ENCODE data around the gene PIRT.

Gene PIRT

DNA sequence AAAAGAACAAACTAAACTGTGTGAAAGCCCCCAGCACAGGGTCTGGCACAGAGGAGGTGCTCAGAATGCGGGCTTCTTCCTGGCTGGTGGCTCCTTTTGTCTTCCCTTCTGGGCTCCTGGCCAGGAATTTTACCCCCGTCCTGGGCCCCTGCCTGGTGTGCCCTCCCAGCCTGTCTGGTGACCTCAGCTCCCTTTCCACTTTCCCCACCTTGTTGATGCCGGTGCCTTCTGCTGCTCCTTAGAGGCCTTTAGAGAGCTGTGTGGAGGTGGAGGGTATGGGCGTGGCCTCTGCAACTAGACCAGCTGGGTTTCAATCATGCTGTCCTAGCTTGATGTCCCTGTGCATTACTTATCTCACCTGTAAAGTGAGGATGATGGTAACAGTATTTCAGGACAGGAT, 16.8 kb downstream of the PIRT start:
- no peak for DNase-seq (ENCODE audit: low spot score)

DNA sequence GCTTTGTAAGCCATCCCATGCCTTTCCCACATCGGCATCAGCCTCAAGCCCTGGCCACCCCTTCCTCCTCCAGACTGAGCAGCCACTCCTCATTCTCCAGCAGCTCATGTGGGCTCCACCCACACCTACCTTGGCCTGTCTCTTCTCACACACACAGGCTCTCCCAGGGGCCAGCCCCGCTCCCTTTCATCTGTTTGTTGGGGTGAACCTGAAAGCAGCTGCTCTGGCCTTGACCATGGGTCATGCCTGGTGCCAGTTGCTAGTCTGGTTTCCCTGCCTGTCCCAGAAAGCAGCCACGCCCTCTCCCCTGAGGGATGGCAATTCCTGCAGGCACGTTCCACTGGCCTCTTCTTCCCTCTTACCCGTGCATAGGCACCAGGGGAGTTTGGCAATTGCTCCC, 22.6 kb downstream of the PIRT start:
- DNase-seq (ENCODE audit: low spot score) = no peak

DNA sequence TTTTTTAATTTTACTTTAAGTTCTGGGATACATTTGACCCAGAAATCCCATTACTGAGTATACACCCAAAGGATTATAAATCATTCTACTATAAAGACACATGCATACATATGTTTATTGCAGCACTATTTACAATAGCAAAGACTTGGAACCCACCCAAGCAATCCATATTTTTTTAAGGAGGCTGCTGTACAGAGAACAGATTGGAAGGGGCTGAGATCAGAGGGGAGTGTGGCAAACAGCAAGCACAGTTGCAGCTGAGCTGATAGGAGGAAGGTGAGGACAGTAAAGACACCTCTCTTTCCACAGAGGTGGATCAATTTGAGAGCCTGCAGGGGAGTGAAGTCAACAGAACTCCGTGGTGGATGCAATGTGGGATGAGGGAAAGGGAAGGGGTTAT, 23.8 kb downstream of the PIRT start:
- DNase-seq (ENCODE audit: low spot score) = no peak

DNA sequence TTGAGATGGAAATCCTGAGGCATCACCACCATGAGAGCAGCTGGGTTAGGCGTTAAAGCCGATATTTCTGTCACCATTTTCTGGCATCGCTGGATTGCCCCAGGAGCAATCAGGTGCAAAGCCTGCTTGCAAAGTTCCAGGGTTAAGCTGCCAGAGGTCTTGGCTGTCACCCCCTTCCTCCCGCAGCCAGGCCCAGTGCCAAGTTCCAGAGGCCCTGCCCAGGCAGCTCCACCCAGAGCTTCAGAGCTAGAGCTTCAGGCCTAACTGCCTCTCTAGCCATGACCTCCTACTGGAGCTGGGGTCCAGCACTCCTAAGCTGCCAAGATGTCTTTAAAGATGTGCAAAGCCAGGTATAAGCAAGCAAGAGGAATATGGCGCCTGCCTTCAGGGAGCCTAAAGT, 25.2 kb downstream of the PIRT start:
- no peak for DNase-seq (ENCODE audit: low spot score)

DNA sequence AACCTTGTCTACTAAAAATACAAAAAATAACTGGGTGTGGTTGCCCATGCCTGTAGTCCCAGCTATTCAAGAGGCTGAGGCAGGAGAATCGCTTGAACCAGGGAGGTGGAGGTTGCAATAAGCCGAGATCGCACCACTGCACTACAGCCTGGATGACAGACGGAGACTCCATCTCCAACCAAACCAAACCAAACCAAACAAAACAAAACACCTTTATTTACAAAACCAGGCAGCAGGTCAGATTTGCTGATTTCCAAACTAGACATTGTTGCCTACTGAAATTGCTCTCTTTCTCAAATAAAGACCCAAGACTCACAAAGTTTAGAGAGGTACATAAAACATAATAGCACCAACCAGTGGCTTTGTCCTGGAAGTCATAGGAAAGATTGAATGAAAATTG, 28.3 kb downstream of the PIRT start:
- no peak for DNase-seq (ENCODE audit: low spot score)

DNA sequence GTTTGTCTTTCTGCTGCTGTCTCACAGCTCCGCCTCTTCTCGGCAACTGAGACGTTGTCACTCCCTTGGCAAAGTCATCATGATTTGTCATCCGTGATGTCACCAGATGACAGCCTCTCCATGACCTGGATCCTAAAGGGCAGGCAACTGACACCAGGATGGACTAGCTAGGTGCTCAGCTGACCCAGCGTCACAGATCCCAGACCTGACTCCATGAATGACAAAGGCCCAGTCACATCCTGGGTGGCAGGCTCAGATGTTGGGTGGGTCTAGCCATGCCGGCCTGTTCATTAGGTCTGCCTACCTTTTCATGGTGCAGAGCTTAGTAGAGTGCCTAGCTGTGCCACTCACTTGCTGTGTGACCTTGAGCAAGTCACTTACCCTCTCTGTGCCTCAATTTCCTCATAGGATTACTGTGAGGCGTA, 30.2 kb downstream of the PIRT start:
- no peak for DNase-seq (ENCODE audit: low spot score)

DNA sequence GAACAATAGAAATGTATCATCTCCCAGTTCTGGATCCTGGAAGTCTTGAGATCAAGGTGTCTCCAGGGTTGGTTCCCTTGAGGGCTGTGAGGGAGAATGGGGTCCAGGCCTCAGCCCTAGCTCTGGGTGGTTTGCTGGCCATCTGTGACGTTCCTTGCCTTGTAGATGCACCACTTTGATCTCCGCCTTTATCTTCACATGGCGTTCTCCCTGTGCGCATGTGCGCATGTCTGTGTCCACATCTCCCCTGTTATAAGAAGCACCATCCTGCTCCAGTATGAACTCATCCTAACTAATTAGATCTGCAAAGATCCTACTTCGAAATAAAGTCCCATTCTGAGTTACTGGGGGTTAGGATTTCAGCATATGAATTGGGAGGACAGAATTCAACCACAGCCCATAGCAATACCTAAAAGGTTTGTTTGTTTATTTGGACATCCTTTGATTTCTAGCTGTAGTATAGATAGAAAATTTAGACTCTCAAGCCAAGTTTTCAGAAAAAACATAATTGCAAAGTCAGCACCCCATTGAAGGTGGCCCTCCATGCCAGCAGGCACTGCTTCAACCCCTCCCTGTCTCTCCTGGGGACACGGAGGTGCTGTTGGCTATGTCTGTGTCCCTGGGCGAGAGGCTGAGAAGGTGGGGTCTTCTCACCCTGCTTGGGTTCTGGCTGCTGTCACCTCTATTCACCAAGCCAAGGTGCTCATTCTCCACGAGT, 31.2 kb downstream of the PIRT start:
- DNase-seq (ENCODE audit: low spot score) = no peak

DNA sequence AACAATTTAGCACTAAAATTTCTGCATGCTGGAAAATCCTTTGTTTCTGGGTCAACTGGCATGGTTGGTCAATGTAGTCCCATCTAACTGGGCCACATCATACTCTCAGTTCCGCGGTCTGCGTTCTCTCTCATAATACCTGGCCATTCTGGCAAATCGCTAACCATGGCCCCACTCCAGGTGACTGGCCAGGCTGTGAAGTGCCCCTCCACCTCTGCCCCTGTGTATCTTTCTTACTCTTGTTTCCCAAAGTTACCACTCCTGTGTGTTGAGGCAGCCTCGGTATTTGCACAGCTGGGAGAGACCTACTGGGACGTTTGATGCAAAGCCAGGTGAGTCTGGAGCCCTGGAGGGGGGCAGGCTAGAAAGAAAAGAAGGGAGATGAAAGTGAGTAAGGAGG, 32.0 kb downstream of the PIRT start:
- DNase-seq (ENCODE audit: low spot score) = no peak

DNA sequence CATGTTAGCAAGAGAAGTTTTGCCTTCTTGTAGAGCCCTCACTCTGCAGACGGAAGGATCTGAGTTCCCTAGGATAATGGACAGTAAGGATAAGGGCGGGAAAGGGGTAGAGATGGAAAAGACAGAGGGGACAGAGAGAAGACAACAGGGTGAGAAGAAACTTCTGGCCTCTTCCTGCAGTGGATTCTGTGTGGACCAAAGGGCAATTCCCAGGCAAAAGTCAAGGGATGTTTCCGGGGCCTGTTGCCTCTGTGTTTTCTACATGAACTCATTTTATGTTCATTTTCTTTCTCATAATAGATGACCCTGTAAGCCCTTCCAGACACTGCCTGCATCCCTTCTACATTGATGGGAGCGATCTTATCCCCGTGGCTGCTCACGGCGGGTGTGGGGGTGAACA, 33.3 kb downstream of the PIRT start:
- DNase-seq (ENCODE audit: low spot score) = no peak

DNA sequence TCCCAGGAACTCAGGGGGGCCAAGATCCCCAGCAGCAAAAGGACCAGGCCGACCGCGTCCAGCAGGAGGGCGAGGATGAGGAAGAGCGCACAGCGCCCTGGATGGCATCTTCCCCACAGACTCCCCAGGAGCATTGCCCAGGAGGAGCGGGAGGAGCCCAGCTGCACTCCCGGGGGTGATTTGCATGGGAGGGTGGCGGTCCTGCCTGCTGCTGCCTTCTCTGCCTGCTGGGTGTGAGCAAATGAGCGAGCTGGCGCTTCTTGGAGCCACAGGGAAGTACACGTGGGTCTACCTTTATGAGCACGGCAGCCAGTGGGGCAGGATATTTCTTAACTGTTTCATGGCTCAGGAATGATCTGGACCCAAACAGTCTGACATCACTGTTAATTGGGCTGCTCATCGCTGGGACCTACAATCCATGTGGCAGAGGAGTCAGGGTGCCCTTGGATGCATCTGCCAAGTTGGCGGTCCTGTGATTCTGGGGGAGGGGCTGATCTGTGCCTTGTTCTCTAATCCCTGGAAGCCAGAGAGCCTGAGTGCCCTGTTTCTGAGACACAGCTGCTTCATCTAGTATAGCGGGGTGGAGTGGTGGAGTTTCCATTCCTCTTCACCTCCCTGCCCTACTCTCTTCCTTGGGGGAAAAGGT, 33.9 kb downstream of the PIRT start, which contains the start of gene TMEM238L:
Gene TMEM238L (minus strand): TSS at position 270 of the 646 bp plus-strand sequence. CDS start 136 bp downstream, at position 134.
- no peak for DNase-seq (ENCODE audit: low spot score)

DNA sequence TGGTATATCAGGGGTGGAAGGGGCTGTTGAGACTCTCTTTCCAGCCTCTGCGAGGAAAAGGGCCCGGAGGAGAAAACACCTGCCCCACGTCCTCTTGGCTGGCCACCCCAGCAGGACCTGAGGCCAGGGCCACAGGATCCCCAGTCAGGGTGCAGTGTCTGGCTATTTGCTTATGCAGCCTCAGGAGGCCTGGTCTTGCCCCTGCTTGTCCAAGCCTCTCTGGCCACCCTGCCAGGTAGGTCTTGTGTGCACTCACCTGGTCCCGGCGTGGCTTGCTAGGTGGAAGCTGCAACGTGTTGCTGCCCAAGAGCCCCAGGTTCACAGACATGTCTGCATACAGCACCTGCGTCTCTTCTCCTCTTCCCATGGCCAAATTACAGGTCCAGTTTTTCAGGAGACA, 34.5 kb downstream of the PIRT start:
- DNase-seq (ENCODE audit: low spot score) = no peak

DNA sequence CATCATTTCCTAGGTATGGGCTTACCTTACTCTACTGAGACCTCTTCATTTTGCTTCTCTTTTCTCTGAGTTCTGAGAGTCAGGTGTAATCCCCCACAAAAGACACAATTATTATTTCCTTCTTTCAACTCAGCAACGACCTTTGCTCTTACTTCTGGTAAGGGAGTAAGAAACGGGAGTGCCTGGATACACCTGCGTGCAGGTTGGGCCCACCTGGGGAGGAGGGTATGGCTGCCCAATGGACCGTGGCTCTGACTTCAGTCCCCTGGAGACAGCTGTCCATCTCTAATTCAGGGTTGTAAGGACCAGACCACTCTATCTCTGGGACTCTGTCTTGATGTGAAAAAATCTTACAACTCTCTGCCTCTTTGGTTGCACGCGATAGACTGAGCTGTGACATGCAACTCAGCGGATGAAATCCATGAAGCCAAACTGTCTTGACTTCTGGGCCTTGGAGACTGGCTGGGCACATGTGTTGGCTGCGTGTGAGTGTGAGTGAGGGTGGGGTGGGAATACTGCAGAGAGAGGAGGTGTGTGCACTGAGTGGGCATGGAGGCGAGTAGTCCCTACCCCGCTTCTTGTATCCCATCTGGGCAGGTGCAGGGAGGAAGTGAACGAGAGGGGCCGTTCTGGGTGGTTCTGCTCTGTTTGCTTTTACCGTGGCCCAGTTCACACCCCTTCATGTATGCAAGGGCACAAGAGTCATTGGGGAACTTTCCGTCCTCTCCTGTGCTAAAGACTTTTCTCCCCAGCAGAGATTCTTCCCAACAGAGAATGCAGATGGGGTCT, 35.2 kb downstream of the PIRT start:
- DNase-seq (ENCODE audit: low spot score) = no peak

DNA sequence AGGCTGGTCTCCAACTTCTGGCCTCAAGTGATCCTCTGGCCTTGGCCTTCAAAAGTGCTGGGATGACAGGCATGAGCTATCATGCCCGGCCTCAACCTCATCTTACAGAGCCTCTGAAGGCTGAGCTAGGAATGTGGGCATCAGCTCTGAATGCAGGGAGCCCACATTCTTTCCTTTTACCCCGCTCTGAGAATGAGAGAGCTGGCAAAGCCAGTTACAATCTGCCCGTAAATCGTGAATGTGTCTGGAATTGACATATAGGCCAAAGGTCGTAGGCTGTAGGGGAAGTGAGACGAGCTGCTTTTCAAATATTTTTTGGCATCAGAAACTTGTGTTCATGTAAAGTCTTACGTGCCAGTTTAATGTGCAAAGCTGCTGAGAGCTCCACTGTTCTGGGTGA, 38.5 kb downstream of the PIRT start:
- no peak for DNase-seq (ENCODE audit: low spot score)

DNA sequence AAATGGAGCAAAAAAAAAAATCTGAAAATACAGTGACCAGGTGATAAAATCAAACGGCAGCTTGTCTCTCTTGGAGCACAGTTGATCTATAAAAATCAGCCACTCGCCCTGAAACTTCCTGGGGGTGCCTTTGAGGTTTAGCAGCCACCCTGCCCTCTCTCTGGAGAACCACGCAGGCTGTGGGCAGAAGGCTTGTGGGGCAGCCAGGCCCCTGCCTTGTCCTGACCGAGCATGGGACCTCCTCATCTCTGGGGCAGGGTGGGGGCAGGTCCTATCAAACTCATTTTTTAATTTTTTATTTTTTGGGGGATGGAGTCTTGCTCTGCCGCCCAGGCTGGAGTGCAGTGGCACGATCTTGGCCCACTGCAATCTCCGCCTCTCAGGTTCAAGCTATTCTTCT, 39.0 kb downstream of the PIRT start:
- DNase-seq (ENCODE audit: low spot score) = no peak

DNA sequence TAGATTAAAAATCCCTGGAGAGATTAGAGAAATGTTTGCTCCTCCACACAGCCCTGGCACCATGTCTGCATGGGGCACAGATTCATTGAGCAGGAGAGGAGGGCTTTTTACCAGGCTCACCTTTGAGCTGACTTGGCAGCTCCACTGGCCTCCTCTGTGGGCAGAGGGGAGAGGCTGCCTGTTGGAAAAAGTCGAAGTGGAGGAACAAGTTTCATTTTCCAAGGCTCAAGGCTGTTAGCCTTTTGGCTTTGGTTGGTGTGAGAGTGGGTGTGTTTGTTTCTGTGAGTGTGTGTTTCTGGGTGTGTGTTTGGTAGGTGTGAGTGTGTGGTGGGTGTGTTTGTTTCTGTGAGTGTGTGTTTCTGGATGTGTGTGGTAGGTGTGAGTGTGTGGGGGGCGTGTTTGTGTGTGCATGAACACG, 39.5 kb downstream of the PIRT start:
- no peak for DNase-seq (ENCODE audit: low spot score)

DNA sequence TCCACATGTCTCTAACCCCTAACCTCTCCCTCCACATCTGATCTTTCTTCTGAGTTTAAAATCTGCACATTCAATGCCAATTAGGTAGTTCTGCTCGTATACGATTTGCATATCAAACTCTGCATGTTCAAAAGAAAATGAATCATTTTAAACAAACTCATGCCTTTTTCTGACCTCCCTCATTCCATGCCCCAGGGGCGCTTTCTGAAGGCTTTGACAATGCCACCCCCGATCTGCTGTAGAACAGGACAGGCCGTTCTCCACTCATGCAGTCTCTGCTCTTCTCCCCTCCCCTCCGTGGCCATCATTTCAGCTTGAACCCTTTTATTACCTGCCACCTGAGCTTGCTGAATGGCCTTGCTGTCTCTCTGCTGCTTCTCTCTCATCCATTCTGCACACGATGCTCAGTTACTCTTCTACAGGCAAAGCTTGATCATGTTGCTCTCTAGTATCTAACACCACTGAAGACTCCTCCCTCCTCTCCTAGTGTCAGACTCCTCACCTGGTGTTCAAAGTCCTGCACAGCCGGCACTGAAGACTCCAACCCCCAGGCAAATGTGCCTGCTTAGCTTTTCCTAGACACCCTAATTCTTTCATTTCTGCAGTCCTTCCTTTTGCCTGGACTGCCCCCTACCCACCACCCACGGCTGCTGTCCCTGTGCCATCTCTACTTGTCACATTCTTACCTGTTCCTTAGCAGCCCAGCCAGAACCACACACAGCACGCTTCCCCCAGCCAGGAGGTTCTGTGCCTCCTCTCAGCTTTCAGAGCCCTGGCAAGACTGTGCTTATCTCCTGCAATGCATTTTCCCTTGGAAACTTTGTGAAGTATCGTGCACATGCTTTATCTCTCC, 40.2 kb downstream of the PIRT start:
- DNase-seq (ENCODE audit: low spot score) = no peak

DNA sequence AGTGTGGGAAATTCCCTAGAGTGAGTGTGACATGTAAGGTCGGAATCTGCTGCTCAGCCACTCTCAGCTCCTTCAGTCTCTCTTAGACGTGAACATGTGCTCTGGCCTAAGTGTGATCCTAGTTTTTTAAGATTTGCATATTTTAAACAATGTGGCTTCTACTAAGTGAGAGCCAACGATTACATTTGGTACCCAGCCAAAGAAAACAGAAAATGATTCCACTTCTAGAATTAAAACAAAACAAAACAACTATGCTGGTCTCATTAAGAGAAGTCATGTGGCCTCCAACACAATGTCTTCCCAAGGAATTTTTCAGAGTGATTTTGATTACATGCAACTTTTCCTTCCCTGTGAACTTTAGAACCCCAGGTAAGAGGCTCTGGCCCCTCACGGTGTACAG, 44.1 kb downstream of the PIRT start:
- no peak for DNase-seq (ENCODE audit: low spot score)

DNA sequence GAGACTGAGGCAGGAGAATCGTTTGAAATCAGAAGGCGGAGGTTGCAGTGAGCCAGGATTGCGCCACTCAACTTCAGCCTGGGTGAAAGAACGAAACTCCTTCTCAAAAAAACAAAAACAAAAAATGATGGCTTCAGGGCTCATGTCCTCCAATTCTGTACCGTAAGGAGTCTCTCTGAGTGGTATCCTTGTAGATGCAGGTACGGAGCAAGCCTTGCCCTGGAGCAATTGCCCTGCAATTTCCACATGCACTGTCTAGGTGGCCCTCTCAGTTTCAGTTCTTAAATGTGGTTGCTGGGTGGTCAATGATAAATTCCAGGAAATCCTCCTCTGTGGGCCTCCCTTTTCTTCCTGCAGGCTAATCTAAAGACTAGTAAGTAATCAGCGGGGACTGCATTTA, 44.6 kb downstream of the PIRT start:
- DNase-seq (ENCODE audit: low spot score) = no peak

DNA sequence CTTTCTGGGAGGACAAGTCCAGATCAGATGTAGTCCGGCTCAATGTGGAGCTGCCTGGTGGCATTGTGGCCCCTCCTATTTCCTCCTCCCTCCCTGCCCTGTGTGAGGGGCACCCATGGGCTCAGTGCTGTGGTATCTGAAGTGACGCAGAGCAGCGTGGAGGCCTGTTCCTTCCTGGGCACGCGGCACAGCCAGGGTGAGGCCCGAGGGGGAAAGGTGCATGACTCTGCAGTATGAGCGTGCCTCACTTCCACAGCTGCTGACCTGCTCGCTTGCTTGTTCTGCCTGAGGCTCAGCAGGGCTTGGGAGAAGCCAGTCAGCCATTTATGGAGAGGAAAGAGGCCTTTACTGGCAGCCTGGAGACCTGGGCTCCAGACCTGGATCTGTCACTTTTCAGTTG, 45.7 kb downstream of the PIRT start:
- no peak for DNase-seq (ENCODE audit: low spot score)

DNA sequence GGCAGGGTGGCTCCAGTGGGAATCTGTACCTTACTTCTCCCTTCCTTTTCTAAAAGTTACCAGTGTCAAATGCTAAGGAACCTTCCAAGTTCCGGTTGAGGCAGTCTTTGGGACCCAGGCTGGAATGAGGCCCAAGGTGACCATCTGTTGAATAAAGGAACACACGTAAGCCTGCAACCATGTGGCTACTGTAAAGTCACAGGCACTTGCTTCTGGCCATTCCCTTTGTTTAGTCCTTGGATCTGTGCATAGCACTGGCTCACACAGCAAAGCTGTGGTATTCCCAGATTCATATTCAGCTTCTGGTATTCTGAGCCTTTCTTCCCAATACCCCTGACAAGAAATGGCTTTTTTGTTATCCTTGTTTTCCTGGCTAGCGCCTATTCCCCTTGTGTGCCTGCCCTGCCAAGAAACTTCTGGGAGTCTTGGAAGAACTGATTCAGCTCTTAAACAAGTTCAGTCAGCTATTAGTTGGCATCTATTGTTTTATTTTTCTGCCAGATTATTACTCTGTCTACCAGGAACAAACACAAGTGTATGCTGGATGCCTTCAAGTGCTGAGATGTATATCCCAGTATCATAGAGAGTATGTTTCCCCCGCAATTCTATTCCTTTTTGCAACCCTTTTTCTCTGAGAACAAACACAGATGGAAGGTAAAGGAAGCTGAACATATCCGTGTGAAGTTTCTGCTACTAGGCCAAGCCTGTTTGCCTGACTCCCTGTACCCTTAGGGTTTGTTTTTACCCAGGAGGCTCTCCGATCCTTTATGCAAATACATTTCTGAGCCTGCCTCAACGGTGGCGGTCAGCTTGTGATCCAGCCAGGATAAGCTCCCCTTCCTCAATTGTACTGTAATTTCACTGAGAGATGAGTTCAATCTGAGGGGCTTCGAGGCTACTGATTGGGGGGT, 47.1 kb downstream of the PIRT start:
- no peak for DNase-seq (ENCODE audit: low spot score)

DNA sequence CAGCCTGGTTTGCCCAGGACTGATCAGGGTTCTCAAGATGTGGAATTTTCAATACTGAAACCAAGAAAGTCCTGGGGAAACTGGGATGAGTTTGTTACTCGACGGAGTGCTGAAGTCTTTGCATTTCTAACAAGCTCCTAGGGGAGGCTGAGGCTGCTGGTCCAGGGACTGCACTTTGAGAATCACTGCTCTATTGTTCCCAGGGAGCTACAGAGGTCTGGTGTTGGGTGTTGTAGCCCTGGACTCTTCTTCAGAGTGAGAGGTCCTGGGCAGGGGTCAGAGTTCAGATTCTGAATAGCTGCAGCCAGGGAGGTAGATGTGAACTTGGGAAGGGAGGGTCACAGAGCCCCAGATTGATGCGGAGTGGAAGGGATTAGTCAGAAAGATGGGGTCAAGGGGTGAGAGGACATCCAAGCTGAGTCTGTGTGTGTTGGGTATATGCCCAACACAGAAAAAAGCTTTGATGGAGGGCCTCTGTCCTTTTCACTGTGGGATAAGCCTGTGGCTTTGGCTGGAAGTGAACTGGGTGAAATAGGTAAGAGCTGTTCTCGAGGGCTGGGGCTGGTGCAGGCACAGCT, 48.1 kb downstream of the PIRT start:
- DNase-seq (ENCODE audit: low spot score) = no peak

All from kidney capillary endothelial cell (primary cell).